ENCODE results near the gene EIF5A.
"Not testable (repeated sequence)": the region's sequence is repeated elsewhere in the genome, so short reads cannot be mapped to it uniquely, and the experiment has no call there.

The EIF5A gene

GRCh38 chr17:7332600-7333069 is 25.2 kb downstream of the EIF5A start:
- peak; percentile 28 for DNase-seq

- no peak for DNase-seq
Observed at GRCh38 chr17:7334938-7335538, 27.6 kb downstream of the EIF5A start.

- not testable (repeated sequence) for DNase-seq
Observed at GRCh38 chr17:7335765-7336164, 28.3 kb downstream of the EIF5A start.

- DNase-seq = peak; percentile 91
Observed at GRCh38 chr17:7336240-7337175, 29.1 kb downstream of the EIF5A start, which contains the start of gene ACAP1. TSS of gene ACAP1 (plus strand) at chr17:7336529. CDS start at chr17:7336735, 206 bp downstream.

- DNase-seq = not testable (repeated sequence)
Observed at GRCh38 chr17:7337600-7337999, 30.2 kb downstream of the EIF5A start.

- no peak for DNase-seq
Observed at GRCh38 chr17:7340179-7340578, 32.8 kb downstream of the EIF5A start.

GRCh38 chr17:7341842-7342241 is 34.4 kb downstream of the EIF5A start:
- no peak for DNase-seq

GRCh38 chr17:7343250-7343649 is 35.8 kb downstream of the EIF5A start:
- DNase-seq = no peak

- no peak for DNase-seq
Observed at GRCh38 chr17:7346761-7347614, 39.6 kb downstream of the EIF5A start.

GRCh38 chr17:7347630-7348477 is 40.4 kb downstream of the EIF5A start:
- DNase-seq = no peak

- DNase-seq = no peak
Observed at GRCh38 chr17:7348478-7349242, 41.2 kb downstream of the EIF5A start.

GRCh38 chr17:7351665-7352502 is 44.5 kb downstream of the EIF5A start, which contains the start of gene KCTD11:
TSS of gene KCTD11 (plus strand) at chr17:7352162.
- DNase-seq = peak; percentile 84

GRCh38 chr17:7352503-7352889 is 45.1 kb downstream of the EIF5A start:
- no peak for DNase-seq

- no peak for DNase-seq
Observed at GRCh38 chr17:7352910-7353635, 45.6 kb downstream of the EIF5A start.

- peak; percentile 44 for DNase-seq
Observed at GRCh38 chr17:7354262-7354843, 46.9 kb downstream of the EIF5A start.

- DNase-seq = no peak
Observed at GRCh38 chr17:7355053-7355452, 47.6 kb downstream of the EIF5A start, which contains the start of gene TMEM95. TSS of gene TMEM95 (plus strand) at chr17:7355156. CDS start at chr17:7355205, 49 bp downstream.

GRCh38 chr17:7355573-7355972 is 48.1 kb downstream of the EIF5A start:
- DNase-seq = no peak

GRCh38 chr17:7356072-7356549 is 48.7 kb downstream of the EIF5A start:
- DNase-seq = peak; percentile 90

- DNase-seq = no peak
Observed at GRCh38 chr17:7356756-7357155, 49.3 kb downstream of the EIF5A start.

Data from activated CD4-positive, alpha-beta T cell treated with anti-CD3 and anti-CD28 coated beads, Interleukin-2, amount 50 U/mL, for 16 hours (primary cell).